GM23248 (cell line): Measurements from ENCODE around the gene TMED7. TPM values are rescaled to one million over a fixed set of nuclear protein-coding genes. Genes with fewer than 3 reads are reported as not detected.

Experiments
- DNase-seq: peaks from one replicate; pipeline ENCODE4 v3.0.0-alpha.2; 2015
- H2AFZ ChIP-seq: fragments of 200-600 bp; sonication (generic); 2 replicates; pipeline ENCODE4 v1.6.1; 2016; ENCODE audit warnings: antibody characterized with exemption
- H3F3A ChIP-seq: fragments of 200-600 bp; sonication (generic); 2 replicates; pipeline ENCODE4 v1.6.1; 2016; ENCODE audit warnings: mild to moderate bottlenecking, antibody characterized with exemption, mixed run types; ENCODE audit not compliant: insufficient read depth
- H3K27ac ChIP-seq: fragments of 200-600 bp; sonication (generic); 2 replicates; pipeline ENCODE4 v1.5.1; 2016; ENCODE audit warnings: mild to moderate bottlenecking
- H3K27me3 ChIP-seq: fragments of 200-600 bp; sonication (generic); replicated peaks from 2 replicates; pipeline ENCODE4 v1.6.1; 2016; ENCODE audit warnings: mild to moderate bottlenecking; ENCODE audit not compliant: insufficient read depth
- H3K36me3 ChIP-seq: fragments of 200-600 bp; sonication (generic); 2 replicates; pipeline ENCODE4 v1.6.1; 2016; ENCODE audit warnings: low read depth, mild to moderate bottlenecking
- H3K4me1 ChIP-seq: fragments of 200-600 bp; sonication (generic); 2 replicates; pipeline ENCODE4 v1.6.1; 2016; ENCODE audit warnings: mild to moderate bottlenecking; ENCODE audit not compliant: insufficient read depth
- H3K4me2 ChIP-seq: fragments of 200-600 bp; sonication (generic); one replicate; pipeline ENCODE4 v1.6.1; 2016; ENCODE audit warnings: mild to moderate bottlenecking; ENCODE audit not compliant: unreplicated experiment
- H3K4me3 ChIP-seq: fragments of 200-600 bp; sonication (generic); 2 replicates; pipeline ENCODE4 v1.5.1; 2016; ENCODE audit warnings: mild to moderate bottlenecking
- H3K79me2 ChIP-seq: fragments of 200-600 bp; sonication (generic); 2 replicates; pipeline ENCODE4 v1.6.1; 2016; ENCODE audit warnings: mild to moderate bottlenecking; ENCODE audit not compliant: insufficient read depth
- H3K9ac ChIP-seq: fragments of 200-600 bp; sonication (generic); 2 replicates; pipeline ENCODE4 v1.6.1; 2016; ENCODE audit warnings: mild to moderate bottlenecking
- H3K9me2 ChIP-seq: fragments of 200-600 bp; sonication (generic); 2 replicates; pipeline ENCODE4 v1.6.1; 2016; ENCODE audit warnings: mixed run types, mild to moderate bottlenecking, moderate library complexity; ENCODE audit not compliant: insufficient read depth
- H3K9me3 ChIP-seq: fragments of 200-600 bp; sonication (generic); one replicate; pipeline ENCODE4 v1.6.1; 2017; ENCODE audit warnings: low read depth
- H4K20me1 ChIP-seq: fragments of 200-600 bp; sonication (generic); 2 replicates; pipeline ENCODE4 v1.6.0; 2016; ENCODE audit not compliant: insufficient read depth
- EZH2 ChIP-seq: fragments of 200-600 bp; sonication (generic); IDR thresholded peaks from 2 replicates; pipeline ENCODE4 v1.6.1; 2018; ENCODE audit warnings: antibody characterized with exemption, mild to moderate bottlenecking; ENCODE audit not compliant: insufficient read depth, poor library complexity, severe bottlenecking
- EZH2phosphoT487 ChIP-seq: fragments of 200-600 bp; sonication (generic); IDR thresholded peaks from 2 replicates; pipeline ENCODE4 v1.6.1; 2018; ENCODE audit warnings: antibody characterized with exemption, moderate library complexity, mild to moderate bottlenecking, low read depth; ENCODE audit not compliant: insufficient read depth
- WGBS, 2 experiments: methylation state at CpG; one replicate each; pipeline ENCODE4 v1.1.6; 2015 to 2017; ENCODE audit warnings: low lambda C conversion rate in 2 of 2, low coverage in 1 of 2; ENCODE audit errors: missing lambda C conversion rate in 2 of 2; 5-methylcytosine and 5-hydroxymethylcytosine counted together
- in situ Hi-C: fragments of 300-500 bp; cut with MboI; formaldehyde crosslinking; loops from 2 replicates; pipeline ENCODE4 v1.15.0; 2020
- polyA plus RNA-seq: library from polyadenylated mRNA; unstranded; fragments of >200 nt; fragmentation: Nextera tagmentation; extraction: Ambion mirVana; gene quantifications from 2 replicates; pipeline ENCODE4 v1.2.1, GENCODE V29; 2016
- total RNA-seq: library from RNA; depleted of rRNA; stranded (reverse); fragments of >200 nt; shearing (Covaris generic); gene quantifications from 2 replicates; pipeline ENCODE4 v1.2.3, GENCODE V29; 2014

The TMED7 gene
- total and polyA plus RNA-seq, 2 experiments from 2014 or later, result 97.7 to 163 TPM

DNA sequence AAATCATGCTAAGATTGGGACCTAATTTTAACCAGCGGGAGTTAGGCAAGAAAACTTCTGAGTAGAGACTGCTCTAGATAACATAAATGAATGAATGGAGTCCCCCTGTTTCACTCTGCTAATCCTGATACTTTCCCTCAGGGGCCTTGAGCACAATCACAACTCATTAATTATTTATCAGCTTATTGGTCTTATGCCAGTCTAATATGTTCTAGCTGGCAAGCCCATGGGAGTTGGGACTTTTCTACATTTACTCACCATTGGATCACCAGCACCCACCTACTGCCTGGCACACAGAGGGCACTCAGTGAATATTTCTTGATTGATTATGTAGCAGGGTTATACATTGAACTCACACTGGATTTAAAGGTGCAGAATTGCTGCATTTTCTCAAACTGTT, 13.5 kb upstream of the TMED7 start:
- H3K4me3 ChIP-seq, result no peak overlapping the region
- no peak overlapping the region for H3K4me2 ChIP-seq
- no peak overlapping the region for H3K9ac ChIP-seq
- no peaks in the 10 kb centered on the region for H3K9me2 ChIP-seq
- WGBS, 2 experiments, result 86 to 91% methylated on average over 1 of the region's 1 CpG
- TF ChIP-seq EZH2 (no peak), EZH2phosphoT487 (no peak)
- in situ Hi-C loops, result no loop called here
- H3K4me1 ChIP-seq, result peaks cover 2% of the 10 kb centered on the region; the same call in 1 of the 2 replicates
- H3K27ac ChIP-seq, result no peak overlapping the region
- no peak overlapping the region for H2AFZ ChIP-seq
- no peak for DNase-seq
- no peaks in the 10 kb centered on the region for H3K79me2 ChIP-seq
- H3F3A ChIP-seq, result no peaks in the 10 kb centered on the region
- H3K36me3 ChIP-seq, result no peaks in the 10 kb centered on the region
- no peaks in the 10 kb centered on the region for H3K9me3 ChIP-seq
- H4K20me1 ChIP-seq, result no peaks in the 10 kb centered on the region
- H3K27me3 ChIP-seq, result no peaks in the 10 kb centered on the region

GRCh38 chr5:115637507-115637906, 11.7 kb upstream of the TMED7 start:
- H3K27ac ChIP-seq, result no peak overlapping the region
- no peaks in the 10 kb centered on the region for H3F3A ChIP-seq
- no peak overlapping the region for H2AFZ ChIP-seq
- DNase-seq, result no peak
- in situ Hi-C loops, result no loop called here
- no peaks in the 10 kb centered on the region for H3K27me3 ChIP-seq
- peaks cover 7% of the 10 kb centered on the region; the same call in 1 of the 2 replicates for H3K4me1 ChIP-seq
- no peaks in the 10 kb centered on the region for H3K36me3 ChIP-seq
- no peak overlapping the region for H3K9ac ChIP-seq
- no peaks in the 10 kb centered on the region for H3K79me2 ChIP-seq
- no peak overlapping the region for H3K4me3 ChIP-seq
- H3K4me2 ChIP-seq, result no peak overlapping the region
- H3K9me2 ChIP-seq, result no peaks in the 10 kb centered on the region
- no peak for TF ChIP-seq EZH2phosphoT487
- TF ChIP-seq EZH2, result no peak
- WGBS, 2 experiments, result 52 to 57% methylated on average over 4 of the region's 4 CpGs
- no peaks in the 10 kb centered on the region for H3K9me3 ChIP-seq
- no peaks in the 10 kb centered on the region for H4K20me1 ChIP-seq

GRCh38 chr5:115636008-115636407, 10.2 kb upstream of the TMED7 start:
- no peaks in the 10 kb centered on the region for H3F3A ChIP-seq
- no peaks in the 10 kb centered on the region for H3K9me3 ChIP-seq
- in situ Hi-C loops, result no loop called here
- H3K79me2 ChIP-seq, result no peaks in the 10 kb centered on the region
- H3K9me2 ChIP-seq, result no peaks in the 10 kb centered on the region
- no peaks in the 10 kb centered on the region for H4K20me1 ChIP-seq
- H3K27me3 ChIP-seq, result no peaks in the 10 kb centered on the region
- TF ChIP-seq EZH2 (no peak), EZH2phosphoT487 (no peak)
- no peak overlapping the region for H3K27ac ChIP-seq
- H3K36me3 ChIP-seq, result no peaks in the 10 kb centered on the region
- 68 to 90% methylated on average over 1 of the region's 1 CpG for WGBS, 2 experiments
- no peak overlapping the region for H3K4me3 ChIP-seq
- no peak for DNase-seq
- peaks cover 7% of the 10 kb centered on the region; the same call in 1 of the 2 replicates for H3K4me1 ChIP-seq
- H3K9ac ChIP-seq, result no peak overlapping the region
- no peak overlapping the region for H2AFZ ChIP-seq
- H3K4me2 ChIP-seq, result no peak overlapping the region

DNA sequence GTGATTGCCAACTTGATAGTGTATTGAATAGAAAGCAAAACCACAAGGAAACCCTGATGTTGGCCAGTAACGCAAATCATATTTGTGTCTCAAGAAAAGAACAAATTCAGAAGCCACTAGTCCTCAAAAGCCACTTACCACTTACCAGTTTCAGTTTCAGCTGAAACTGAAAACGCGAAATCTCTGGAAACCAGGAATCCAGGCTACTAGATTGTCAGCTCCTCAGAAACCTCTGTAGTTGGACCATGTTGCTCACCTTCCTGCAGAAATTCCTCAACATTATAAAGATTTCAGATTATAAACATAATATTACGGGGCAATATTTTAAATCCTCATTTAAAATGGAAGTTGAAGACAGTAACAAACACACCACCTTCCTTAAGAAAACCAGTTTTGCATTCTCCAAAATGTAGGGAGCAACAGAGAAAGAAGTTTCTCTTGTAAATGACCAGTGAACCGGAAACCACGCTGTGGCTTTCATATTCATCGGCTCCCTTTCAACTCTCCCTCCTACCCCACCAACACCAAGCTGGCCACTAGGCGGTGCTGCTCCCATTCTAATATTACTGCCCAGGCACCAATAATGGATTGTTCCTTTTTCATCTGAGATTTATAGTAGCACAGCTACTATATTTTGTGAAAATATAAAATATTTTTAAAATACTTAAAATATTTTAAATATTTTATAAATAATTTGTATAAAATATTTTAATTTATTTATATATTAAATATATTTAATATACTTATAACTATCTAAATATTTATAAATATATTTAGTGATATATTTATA, 8.7 kb upstream of the TMED7 start:
- peak overlapping the region; percentile 71 for H3K4me3 ChIP-seq

More for the DNA sequence above, 8.7 kb upstream of the TMED7 start:
- Histone ChIP-seq H3K27me3 (no peaks in the 10 kb centered on the region), H2AFZ (peak overlapping the region; percentile 96), H3F3A (no peaks in the 10 kb centered on the region), H3K9me2 (no peaks in the 10 kb centered on the region), H3K4me2 (peak overlapping the region; percentile 86), H3K36me3 (no peaks in the 10 kb centered on the region), H3K4me1 (peaks cover 7% of the 10 kb centered on the region; the same call in 1 of the 2 replicates), H3K79me2 (no peaks in the 10 kb centered on the region), H4K20me1 (no peaks in the 10 kb centered on the region), H3K27ac (peak overlapping the region; percentile 10; the same call in 1 of the 2 replicates), H3K9ac (peak overlapping the region; percentile 64), H3K9me3 (no peaks in the 10 kb centered on the region)
- DNase-seq, result peak; percentile 90
- WGBS, 2 experiments, result 3 to 6% methylated on average over 8 of the region's 8 CpGs
- no peak for TF ChIP-seq EZH2phosphoT487
- no peak for TF ChIP-seq EZH2
- in situ Hi-C loops, result no loop called here
